Ishikawa (cell line): ENCODE results near the gene UHRF1.

Source experiments
- CEBPB ChIP-seq: IDR thresholded peaks from 2 replicates; pipeline ENCODE4 v1.6.1; 2012
- CREB1 ChIP-seq: IDR thresholded peaks from 2 replicates; pipeline ENCODE4 v1.6.1; 2012; ENCODE audit warnings: low read depth
- EGR1 ChIP-seq: IDR thresholded peaks from 2 replicates; pipeline ENCODE4 v1.6.1; 2012
- EP300 ChIP-seq: IDR thresholded peaks from 2 replicates; pipeline ENCODE4 v1.6.1; 2012; ENCODE audit warnings: borderline replicate concordance
- FOXM1 ChIP-seq: IDR thresholded peaks from 2 replicates; pipeline ENCODE4 v1.6.1; 2012; ENCODE audit warnings: low read depth, borderline replicate concordance
- NFIC ChIP-seq: IDR thresholded peaks from 2 replicates; pipeline ENCODE4 v1.6.1; 2012
- RAD21 ChIP-seq: IDR thresholded peaks from 2 replicates; pipeline ENCODE4 v1.6.1; 2012; ENCODE audit warnings: low read depth
- TAF1 ChIP-seq: IDR thresholded peaks from 2 replicates; pipeline ENCODE4 v1.6.1; 2012; ENCODE audit warnings: low read depth, mild to moderate bottlenecking
- TEAD4 ChIP-seq: IDR thresholded peaks from 2 replicates; pipeline ENCODE4 v1.6.1; 2012
- YY1 ChIP-seq: IDR thresholded peaks from 2 replicates; pipeline ENCODE4 v1.6.1; 2012; ENCODE audit warnings: low read depth
- ZBTB7A ChIP-seq: IDR thresholded peaks from 2 replicates; pipeline ENCODE4 v1.6.1; 2012; ENCODE audit warnings: low read depth
- TF ChIP-seq, protein P1 (sequence below): IDR thresholded peaks from 2 replicates; pipeline ENCODE4 v1.6.1; 2012
- TF ChIP-seq, protein P2 (sequence below): IDR thresholded peaks from 2 replicates; pipeline ENCODE4 v1.6.1; 2012
- TF ChIP-seq, protein P3 (sequence below): IDR thresholded peaks from 2 replicates; pipeline ENCODE4 v1.6.1; 2012; ENCODE audit warnings: low read depth, mild to moderate bottlenecking

DNA sequence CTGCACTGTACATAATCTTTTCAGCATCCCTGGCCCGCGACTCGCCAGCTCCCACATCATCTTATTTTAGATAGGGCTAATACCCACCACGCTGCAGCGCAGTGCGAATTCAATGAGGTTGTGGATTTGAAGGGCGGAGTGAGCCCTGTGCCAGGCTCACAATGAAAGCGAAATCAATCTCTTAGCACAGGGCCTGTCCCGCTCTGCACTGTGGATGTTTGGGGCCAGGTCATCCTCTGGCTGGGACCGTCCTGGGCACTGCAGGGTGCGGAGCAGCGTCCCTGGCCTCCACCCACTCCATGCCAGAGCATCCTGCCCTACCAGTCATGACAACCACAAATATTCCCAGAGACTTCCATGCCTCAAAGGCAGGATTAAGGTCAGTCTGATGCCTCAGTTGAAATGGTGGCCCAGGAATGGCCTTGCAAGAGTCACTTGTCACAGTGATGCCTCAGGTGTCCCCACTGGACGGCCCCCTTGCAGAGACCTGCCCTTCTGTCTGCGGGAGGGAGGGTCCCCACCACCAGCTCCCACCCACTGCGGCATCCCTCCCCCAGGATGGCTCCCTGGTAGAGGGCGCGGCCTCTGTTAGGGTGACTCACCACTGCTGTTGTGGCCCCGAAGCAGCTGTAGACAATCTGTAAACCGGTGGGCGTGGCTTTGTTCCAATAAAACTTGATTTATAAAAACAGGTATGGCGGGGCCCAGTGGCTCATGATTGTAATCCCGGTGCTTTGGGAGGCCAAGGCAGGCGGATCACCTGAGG is 5.6 kb downstream of the UHRF1 start:
- TF ChIP-seq, protein P1, sequence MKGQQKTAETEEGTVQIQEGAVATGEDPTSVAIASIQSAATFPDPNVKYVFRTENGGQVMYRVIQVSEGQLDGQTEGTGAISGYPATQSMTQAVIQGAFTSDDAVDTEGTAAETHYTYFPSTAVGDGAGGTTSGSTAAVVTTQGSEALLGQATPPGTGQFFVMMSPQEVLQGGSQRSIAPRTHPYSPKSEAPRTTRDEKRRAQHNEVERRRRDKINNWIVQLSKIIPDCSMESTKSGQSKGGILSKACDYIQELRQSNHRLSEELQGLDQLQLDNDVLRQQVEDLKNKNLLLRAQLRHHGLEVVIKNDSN: no peak
- TF ChIP-seq TAF1 (no peak), EP300 (no peak), CEBPB (no peak), FOXM1 (no peak), NFIC (no peak), RAD21 (no peak), YY1 (no peak), ZBTB7A (peak; percentile 87), CREB1 (no peak), EGR1 (no peak), TEAD4 (no peak; the same call in 1 of the 2 replicates)
- TF ChIP-seq, protein P2, sequence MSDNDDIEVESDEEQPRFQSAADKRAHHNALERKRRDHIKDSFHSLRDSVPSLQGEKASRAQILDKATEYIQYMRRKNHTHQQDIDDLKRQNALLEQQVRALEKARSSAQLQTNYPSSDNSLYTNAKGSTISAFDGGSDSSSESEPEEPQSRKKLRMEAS: 0 out of 2 replicates have a peak, but pooled peaks have one; percentile 33
- TF ChIP-seq, protein P3, sequence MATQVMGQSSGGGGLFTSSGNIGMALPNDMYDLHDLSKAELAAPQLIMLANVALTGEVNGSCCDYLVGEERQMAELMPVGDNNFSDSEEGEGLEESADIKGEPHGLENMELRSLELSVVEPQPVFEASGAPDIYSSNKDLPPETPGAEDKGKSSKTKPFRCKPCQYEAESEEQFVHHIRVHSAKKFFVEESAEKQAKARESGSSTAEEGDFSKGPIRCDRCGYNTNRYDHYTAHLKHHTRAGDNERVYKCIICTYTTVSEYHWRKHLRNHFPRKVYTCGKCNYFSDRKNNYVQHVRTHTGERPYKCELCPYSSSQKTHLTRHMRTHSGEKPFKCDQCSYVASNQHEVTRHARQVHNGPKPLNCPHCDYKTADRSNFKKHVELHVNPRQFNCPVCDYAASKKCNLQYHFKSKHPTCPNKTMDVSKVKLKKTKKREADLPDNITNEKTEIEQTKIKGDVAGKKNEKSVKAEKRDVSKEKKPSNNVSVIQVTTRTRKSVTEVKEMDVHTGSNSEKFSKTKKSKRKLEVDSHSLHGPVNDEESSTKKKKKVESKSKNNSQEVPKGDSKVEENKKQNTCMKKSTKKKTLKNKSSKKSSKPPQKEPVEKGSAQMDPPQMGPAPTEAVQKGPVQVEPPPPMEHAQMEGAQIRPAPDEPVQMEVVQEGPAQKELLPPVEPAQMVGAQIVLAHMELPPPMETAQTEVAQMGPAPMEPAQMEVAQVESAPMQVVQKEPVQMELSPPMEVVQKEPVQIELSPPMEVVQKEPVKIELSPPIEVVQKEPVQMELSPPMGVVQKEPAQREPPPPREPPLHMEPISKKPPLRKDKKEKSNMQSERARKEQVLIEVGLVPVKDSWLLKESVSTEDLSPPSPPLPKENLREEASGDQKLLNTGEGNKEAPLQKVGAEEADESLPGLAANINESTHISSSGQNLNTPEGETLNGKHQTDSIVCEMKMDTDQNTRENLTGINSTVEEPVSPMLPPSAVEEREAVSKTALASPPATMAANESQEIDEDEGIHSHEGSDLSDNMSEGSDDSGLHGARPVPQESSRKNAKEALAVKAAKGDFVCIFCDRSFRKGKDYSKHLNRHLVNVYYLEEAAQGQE: no peak
